KOPT-K1 (cell line): ENCODE data around the gene COL16A1.

Experiments used
- H3K27ac ChIP-seq: fragments of 200-600 bp; sonication (generic); 2 replicates; pipeline ENCODE4 v1.5.1; 2016; ENCODE audit warnings: antibody characterized with exemption, mild to moderate bottlenecking, low read depth, low read length; ENCODE audit not compliant: poor library complexity, severe bottlenecking
- H3K36me3 ChIP-seq: fragments of 200-600 bp; sonication (generic); 2 replicates; pipeline ENCODE4 v1.5.1; 2017; ENCODE audit warnings: antibody characterized with exemption, mild to moderate bottlenecking, low read length, moderate library complexity; ENCODE audit not compliant: insufficient read depth
- H3K9me3 ChIP-seq: fragments of 200-600 bp; sonication (generic); 2 replicates; pipeline ENCODE4 v1.5.1; 2017; ENCODE audit warnings: antibody characterized with exemption, low read length, mild to moderate bottlenecking; ENCODE audit not compliant: insufficient read depth, poor library complexity, severe bottlenecking

Gene COL16A1

DNA sequence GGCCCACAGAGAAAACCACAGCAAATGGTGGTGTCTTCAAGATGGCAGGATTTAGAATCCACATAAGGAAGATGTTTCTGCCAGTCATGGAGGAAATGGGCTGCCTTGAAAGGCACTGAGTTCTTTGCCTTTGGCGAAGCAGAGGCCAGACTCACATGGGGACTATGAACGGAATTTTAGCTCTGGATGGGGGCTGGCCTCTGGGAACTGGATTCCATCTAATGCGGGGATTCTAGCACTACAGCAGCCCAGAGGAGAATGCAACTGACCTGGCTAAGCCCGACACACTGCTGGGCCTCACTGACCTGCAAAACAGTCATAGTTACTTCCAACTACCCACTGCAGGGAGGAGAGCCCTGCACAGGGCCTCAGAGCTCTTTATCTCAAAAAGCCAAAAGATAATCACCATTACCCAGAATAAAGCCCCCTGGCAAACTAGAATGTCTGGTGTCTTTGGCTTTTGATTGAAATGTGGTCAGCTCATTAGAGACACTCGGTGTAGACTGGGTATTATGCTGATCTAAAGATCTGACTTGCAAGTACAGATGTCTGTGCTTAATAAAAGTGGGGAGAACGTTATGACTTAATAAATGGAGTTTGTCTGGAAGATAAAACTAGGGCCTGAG, 74.8 kb downstream of the COL16A1 start:
- H3K36me3 ChIP-seq, result peaks cover 72% of the 10 kb centered on the region
- no peaks in the 10 kb centered on the region for H3K9me3 ChIP-seq
- H3K27ac ChIP-seq, result no peak overlapping the region

DNA sequence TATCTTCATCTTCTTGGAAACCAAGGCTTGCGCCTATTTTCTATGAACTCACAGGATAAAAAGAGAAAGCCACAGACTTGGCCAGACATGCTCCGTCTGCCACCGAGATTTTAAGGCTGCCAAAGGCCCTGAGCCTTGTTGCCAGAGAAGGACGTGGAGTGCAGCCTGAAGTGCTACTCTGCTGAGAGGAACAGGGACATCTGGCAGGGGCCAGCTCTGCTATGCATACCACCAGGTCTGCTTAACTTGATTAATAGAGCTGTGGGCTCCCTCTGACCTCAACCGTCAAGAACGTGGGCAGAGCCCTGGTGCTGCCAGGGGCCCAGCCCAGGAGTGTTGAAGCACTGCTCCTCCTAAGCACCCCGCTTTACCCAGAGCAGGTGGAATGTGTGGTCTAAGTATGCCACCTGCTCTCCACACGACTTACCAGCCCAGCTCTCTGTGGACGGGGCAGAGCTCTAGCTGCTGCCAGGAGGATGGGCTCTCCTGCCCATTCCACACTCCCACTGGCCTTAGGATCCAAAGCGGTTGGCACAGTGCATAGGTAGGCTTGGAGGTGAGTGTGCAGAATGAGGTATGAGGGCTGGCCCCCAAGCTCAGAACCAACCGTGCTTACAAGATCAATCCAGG, 75.8 kb downstream of the COL16A1 start:
- Histone ChIP-seq H3K9me3 (no peaks in the 10 kb centered on the region), H3K27ac (no peak overlapping the region), H3K36me3 (peaks cover 65% of the 10 kb centered on the region)

- peaks cover 58% of the 10 kb centered on the region for H3K36me3 ChIP-seq
- H3K9me3 ChIP-seq, result no peaks in the 10 kb centered on the region
- no peak overlapping the region for H3K27ac ChIP-seq
Measured at GRCh38 chr1:31627301-31627929, 76.4 kb downstream of the COL16A1 start.

DNA sequence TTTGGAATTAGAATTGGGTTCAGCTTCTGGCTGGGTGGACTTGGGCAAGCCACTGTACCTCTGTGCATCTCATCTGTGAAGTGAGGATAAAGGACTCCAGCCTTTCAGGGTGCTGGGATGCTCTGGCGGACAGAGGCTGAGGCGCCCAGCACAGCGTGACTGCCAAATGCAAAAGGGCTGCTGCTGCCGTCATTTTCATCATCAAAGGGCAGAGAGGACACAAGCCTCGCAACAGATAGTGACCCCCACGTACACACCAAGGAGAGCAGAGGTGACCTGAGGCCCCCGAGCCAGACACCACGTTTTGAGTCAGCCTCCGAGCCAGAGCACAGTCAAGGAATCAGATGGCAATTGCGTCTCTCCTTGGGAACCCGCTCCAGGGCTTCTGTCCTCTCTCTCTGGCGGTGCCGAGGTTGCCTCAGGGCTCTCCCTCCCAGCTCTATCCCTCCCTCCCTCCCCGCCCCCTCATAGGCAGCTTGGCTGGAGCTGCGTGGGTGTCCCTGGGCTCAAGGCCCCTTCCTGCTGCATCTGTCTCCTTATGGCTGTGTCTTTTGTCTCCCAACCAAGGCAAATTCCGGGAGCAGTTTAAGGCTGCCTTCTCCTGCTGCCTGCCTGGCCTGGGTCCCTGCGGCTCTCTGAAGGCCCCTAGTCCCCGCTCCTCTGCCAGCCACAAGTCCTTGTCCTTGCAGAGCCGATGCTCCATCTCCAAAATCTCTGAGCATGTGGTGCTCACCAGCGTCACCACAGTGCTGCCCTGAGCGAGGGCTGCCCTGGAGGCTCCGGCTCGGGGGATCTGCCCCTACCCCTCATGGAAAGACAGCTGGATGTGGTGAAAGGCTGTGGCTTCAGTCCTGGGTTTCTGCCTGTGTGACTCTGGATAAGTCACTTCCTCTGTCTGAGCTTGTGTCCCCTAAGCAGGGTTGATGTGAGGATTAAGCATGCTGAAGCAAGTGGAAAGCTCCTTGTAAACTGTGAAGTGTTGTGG, 77.3 kb downstream of the COL16A1 start:
- no peak overlapping the region for H3K27ac ChIP-seq
- H3K36me3 ChIP-seq, result peaks cover 49% of the 10 kb centered on the region
- H3K9me3 ChIP-seq, result no peaks in the 10 kb centered on the region

DNA sequence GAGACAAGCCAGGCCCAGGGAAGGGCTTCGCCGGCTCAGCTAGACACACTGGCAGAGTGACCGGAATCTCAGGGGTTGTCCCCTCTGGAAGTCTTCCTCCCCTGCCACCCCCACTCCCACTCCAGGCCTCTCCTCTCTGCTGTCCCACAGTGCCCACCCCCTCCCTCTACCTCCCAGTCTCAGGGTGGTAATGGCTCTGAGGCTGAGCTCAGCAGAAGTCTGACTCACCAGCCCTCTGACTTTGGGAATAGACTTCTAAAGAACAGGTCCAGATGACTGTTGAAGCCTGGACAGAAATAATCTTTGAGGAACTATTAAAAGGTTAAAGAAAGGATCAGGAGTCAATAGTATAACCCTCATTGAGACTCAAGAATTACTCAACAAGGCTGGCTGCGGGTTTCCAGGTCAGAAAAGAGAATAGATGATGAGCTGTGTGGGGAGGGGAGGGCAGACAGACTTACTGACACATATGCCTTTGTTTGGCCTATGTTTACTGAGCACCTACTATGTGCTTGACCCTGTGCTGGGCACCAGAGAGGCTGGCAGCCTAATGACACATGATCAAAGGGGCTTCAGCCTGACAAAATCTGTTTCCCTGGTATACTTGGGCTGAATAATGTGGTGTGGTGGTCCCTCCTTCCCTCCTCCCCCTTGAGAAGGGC, 78.1 kb downstream of the COL16A1 start:
- Histone ChIP-seq H3K27ac (no peak overlapping the region), H3K9me3 (no peaks in the 10 kb centered on the region), H3K36me3 (peaks cover 41% of the 10 kb centered on the region)

- Histone ChIP-seq H3K27ac (no peak overlapping the region), H3K36me3 (peaks cover 33% of the 10 kb centered on the region), H3K9me3 (no peaks in the 10 kb centered on the region)
Measured at GRCh38 chr1:31624731-31625514, 78.9 kb downstream of the COL16A1 start.

- Histone ChIP-seq H3K9me3 (no peaks in the 10 kb centered on the region), H3K27ac (no peak overlapping the region), H3K36me3 (peaks cover 27% of the 10 kb centered on the region)
Measured at GRCh38 chr1:31624309-31624708, 79.5 kb downstream of the COL16A1 start.

GRCh38 chr1:31623365-31623764, 80.5 kb downstream of the COL16A1 start:
- Histone ChIP-seq H3K27ac (no peak overlapping the region), H3K36me3 (peaks cover 18% of the 10 kb centered on the region; the same call in 1 of the 2 replicates), H3K9me3 (no peaks in the 10 kb centered on the region)

GRCh38 chr1:31621847-31622730, 81.7 kb downstream of the COL16A1 start:
- H3K36me3 ChIP-seq, result peaks cover 5% of the 10 kb centered on the region; the same call in 1 of the 2 replicates
- H3K27ac ChIP-seq, result no peak overlapping the region
- no peaks in the 10 kb centered on the region for H3K9me3 ChIP-seq

- Histone ChIP-seq H3K36me3 (no peaks in the 10 kb centered on the region; the same call in 1 of the 2 replicates), H3K27ac (no peak overlapping the region), H3K9me3 (no peaks in the 10 kb centered on the region)
Measured at GRCh38 chr1:31621498-31621820, 82.4 kb downstream of the COL16A1 start.

GRCh38 chr1:31620631-31621497, 83.0 kb downstream of the COL16A1 start:
- H3K36me3 ChIP-seq, result no peaks in the 10 kb centered on the region; the same call in 1 of the 2 replicates
- no peaks in the 10 kb centered on the region for H3K9me3 ChIP-seq

GRCh38 chr1:31618916-31619846, 84.6 kb downstream of the COL16A1 start:
- H3K36me3 ChIP-seq, result no peaks in the 10 kb centered on the region
- H3K9me3 ChIP-seq, result no peaks in the 10 kb centered on the region
- H3K27ac ChIP-seq, result no peak overlapping the region

More at GRCh38 chr1:31620631-31621497, 83.0 kb downstream of the COL16A1 start:
- H3K27ac ChIP-seq, result no peak overlapping the region
